Measurements from ENCODE around the gene AOPEP.

DNA sequence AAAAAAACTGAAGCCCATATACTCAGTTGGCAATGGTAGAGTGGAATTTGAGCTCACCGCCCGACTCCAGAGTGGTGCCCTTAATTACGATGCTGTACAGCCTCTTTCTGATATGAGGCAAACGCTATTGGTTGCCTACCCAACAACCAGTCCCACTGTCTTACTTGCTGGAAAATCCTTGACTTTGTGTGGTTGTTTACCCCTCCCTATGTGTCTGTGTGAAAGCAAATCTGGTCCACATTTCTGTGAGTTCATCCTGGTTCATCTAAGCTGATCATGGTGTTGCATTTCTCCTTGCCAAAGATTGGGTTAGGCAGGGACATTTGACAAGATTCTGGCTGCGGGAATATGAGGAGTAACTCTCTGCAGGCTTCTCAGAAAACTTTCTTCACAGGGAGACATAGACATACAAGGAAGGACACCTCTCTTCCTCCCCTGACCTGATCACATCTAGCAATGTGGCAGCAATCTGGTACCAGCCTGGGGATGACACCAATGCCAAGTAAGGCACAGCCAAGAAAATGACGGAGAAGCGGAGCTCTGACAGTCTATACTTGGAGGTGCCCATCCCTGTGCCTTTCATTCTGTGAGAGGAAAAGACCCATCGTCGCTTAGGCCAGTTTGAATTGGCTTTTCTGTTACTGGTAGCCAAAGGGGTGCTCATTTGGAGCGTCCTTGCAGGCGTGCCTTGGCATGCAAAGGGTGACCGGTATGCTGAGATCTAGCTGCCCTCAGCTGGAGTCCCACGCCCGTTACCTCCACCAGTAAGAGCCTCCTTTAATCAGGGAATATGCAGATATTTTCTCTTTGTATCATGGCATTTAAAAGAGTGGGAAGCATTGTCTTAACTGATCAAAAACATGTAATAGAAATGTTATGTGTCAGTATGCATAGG is 124.3 kb downstream of the AOPEP start:
- TF ChIP-seq POLR2A (IDR thresholded peaks at IDR 0.05; ENCODE audit: insufficient read depth in 1 of 2, low read depth in 2 of 2, low read length in 2 of 2) (no peak), ARNTL (CRISPR knock-in tag; IDR thresholded peaks at IDR 0.05) (no peak), CHD2 (IDR thresholded peaks at IDR 0.05; ENCODE audit: low read depth, low read length) (no peak), CEBPG (CRISPR knock-in tag; IDR thresholded peaks at IDR 0.05) (no peak), PHF8 (CRISPR knock-in tag; IDR thresholded peaks at IDR 0.05) (no peak), ZNF264 (CRISPR knock-in tag; IDR thresholded peaks at IDR 0.05) (no peak), ZSCAN29 (CRISPR knock-in tag; conservative IDR thresholded peaks at IDR 0.05) (no peak), ZFX (CRISPR knock-in tag; IDR thresholded peaks at IDR 0.05; ENCODE audit: low read depth) (no peak), MIER3 (CRISPR knock-in tag; IDR thresholded peaks at IDR 0.05; ENCODE audit: borderline replicate concordance) (no peak), ZNF792 (CRISPR knock-in tag; IDR thresholded peaks at IDR 0.05) (no peak)
- TF ChIP-seq, protein P1, sequence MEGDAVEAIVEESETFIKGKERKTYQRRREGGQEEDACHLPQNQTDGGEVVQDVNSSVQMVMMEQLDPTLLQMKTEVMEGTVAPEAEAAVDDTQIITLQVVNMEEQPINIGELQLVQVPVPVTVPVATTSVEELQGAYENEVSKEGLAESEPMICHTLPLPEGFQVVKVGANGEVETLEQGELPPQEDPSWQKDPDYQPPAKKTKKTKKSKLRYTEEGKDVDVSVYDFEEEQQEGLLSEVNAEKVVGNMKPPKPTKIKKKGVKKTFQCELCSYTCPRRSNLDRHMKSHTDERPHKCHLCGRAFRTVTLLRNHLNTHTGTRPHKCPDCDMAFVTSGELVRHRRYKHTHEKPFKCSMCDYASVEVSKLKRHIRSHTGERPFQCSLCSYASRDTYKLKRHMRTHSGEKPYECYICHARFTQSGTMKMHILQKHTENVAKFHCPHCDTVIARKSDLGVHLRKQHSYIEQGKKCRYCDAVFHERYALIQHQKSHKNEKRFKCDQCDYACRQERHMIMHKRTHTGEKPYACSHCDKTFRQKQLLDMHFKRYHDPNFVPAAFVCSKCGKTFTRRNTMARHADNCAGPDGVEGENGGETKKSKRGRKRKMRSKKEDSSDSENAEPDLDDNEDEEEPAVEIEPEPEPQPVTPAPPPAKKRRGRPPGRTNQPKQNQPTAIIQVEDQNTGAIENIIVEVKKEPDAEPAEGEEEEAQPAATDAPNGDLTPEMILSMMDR (CRISPR knock-in tag; IDR thresholded peaks at IDR 0.05), result no peak
